SK-N-SH (cell line): ENCODE measurements around the gene SMARCC1.

Source experiments
- EP300 ChIP-seq, 2 experiments: IDR thresholded peaks; 2 replicates each; pipeline versions ENCODE4 v1.4.0 to v1.6.1; 2012; ENCODE audit warnings: borderline replicate concordance in 1 of 2, low read depth in 1 of 2, low read length in 1 of 2
- TAF1 ChIP-seq: IDR thresholded peaks from 2 replicates; pipeline ENCODE4 v1.6.1; 2012; ENCODE audit warnings: low read depth, mild to moderate bottlenecking, low read length, moderate library complexity, borderline replicate concordance
- TF ChIP-seq, protein P1 (sequence below): IDR thresholded peaks from 2 replicates; pipeline ENCODE4; 2012

DNA sequence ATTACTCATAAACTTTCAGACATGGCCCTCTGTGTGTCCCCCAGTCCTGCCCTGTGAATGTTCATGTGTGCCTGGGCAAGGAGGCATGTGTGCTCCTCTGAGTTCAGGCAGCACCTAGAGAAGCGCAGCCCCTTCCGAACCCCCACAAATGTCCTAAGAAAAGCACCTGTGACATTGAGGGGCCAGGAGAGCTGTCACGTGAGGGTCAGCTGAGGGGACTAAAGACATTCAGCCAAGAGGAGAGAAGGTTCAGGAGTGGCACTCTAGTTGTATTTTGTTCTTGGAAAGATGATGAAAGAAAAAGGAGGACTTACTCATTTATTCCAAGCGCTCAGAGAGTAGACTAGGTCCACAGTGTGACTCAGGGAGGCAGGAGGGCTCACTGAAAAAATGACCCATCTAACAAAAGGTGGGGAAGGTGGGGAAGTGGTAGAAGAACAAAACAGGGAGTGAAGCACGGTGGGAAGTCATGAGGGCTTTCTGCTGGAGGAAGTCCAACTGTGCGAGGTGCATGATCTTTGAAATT is 240.0 kb downstream of the SMARCC1 start:
- no peak for TF ChIP-seq TAF1
- TF ChIP-seq EP300 (IDR thresholded peaks at IDR 0.05; ENCODE audit: borderline replicate concordance in 1 of 2, low read depth in 1 of 2, low read length in 1 of 2): no peak
- TF ChIP-seq, protein P1, sequence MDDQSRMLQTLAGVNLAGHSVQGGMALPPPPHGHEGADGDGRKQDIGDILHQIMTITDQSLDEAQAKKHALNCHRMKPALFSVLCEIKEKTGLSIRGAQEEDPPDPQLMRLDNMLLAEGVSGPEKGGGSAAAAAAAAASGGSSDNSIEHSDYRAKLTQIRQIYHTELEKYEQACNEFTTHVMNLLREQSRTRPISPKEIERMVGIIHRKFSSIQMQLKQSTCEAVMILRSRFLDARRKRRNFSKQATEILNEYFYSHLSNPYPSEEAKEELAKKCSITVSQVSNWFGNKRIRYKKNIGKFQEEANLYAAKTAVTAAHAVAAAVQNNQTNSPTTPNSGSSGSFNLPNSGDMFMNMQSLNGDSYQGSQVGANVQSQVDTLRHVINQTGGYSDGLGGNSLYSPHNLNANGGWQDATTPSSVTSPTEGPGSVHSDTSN: no peak
